ENCODE data around the gene FYB1. TPM values are rescaled to one million over a fixed set of nuclear protein-coding genes. Genes with fewer than 3 reads are reported as not detected.

The FYB1 gene
- total and polyA plus RNA-seq, 2 of the 8 experiments (the other 6 are each of a cell fraction or from before 2014, with no cell fraction given), result not detected

GRCh38 chr5:39201160-39201780, 18.1 kb downstream of the FYB1 start:
- Histone ChIP-seq H4K91ac (replicated peaks; ENCODE audit: insufficient read length, low read length) (no peak overlapping the region), H3K36me3 (ENCODE audit: control insufficient read depth in 2 of 4, insufficient read depth in 4 of 4, low read length in 3 of 4) (no peaks in the 10 kb centered on the region), H2AK5ac (ENCODE audit: low read depth, low read length) (no peak overlapping the region), H2BK5ac (ENCODE audit: low read depth, low read length) (no peak overlapping the region), H3K14ac (ENCODE audit: insufficient read length) (no peak overlapping the region), H3K79me1 (ENCODE audit: low read depth, low read length) (no peaks in the 10 kb centered on the region), H3K23ac (ENCODE audit: insufficient read length) (no peak overlapping the region), H4K8ac (ENCODE audit: extremely low read depth, insufficient read depth, low read length) (no peak overlapping the region), H3K4ac (replicated peaks; ENCODE audit: insufficient read length, low read depth, low read length) (no peak overlapping the region), H3K18ac (ENCODE audit: extremely low read depth, low read length) (no peak overlapping the region), H4K5ac (ENCODE audit: insufficient read length, low read depth, low read length) (no peak overlapping the region), H2BK120ac (replicated peaks; ENCODE audit: low read depth, low read length) (no peak overlapping the region), H3K4me2 (ENCODE audit: insufficient read depth in 1 of 2, low read depth in 2 of 2, low read length in 2 of 2) (no peak overlapping the region), H4K20me1 (replicated peaks in 1 of 2; ENCODE audit: control insufficient read depth in 1 of 2, insufficient read depth in 2 of 2, low read length in 2 of 2) (no peaks in the 10 kb centered on the region), H3K56ac (replicated peaks; ENCODE audit: insufficient read length, low read depth, low read length) (no peak overlapping the region), H3K4me1 (replicated peaks in 1 of 4; ENCODE audit: control insufficient read depth in 3 of 4, insufficient read depth in 4 of 4, low read length in 3 of 4) (no peaks in the 10 kb centered on the region), H2BK15ac (ENCODE audit: low read length) (no peak overlapping the region), H2BK20ac (ENCODE audit: low read length) (no peak overlapping the region), H3K27ac (ENCODE audit: low read depth, low read length) (no peak overlapping the region), H3K27me3 (replicated peaks in 1 of 4; ENCODE audit: control insufficient read depth in 3 of 4, extremely low read depth in 1 of 4, insufficient read depth in 3 of 4, low read length in 3 of 4) (no peaks in the 10 kb centered on the region), H2BK12ac (ENCODE audit: low read depth, low read length) (no peak overlapping the region), H3K9ac (replicated peaks in 1 of 4; ENCODE audit: extremely low read depth in 1 of 4, low read depth in 3 of 4, low read length in 3 of 4) (no peak overlapping the region), H3K23me2 (ENCODE audit: low read depth, low read length) (no peaks in the 10 kb centered on the region), H2AFZ (ENCODE audit: low read length) (no peak overlapping the region), H3K9me3 (ENCODE audit: insufficient read depth in 2 of 2, low read depth in 1 of 2, low read length in 1 of 2) (no peaks in the 10 kb centered on the region), H3K79me2 (ENCODE audit: control insufficient read depth in 1 of 2, insufficient read depth in 2 of 2, low read length in 2 of 2) (no peaks in the 10 kb centered on the region), H3K4me3 (ENCODE audit: extremely low read depth in 1 of 4, insufficient read depth in 2 of 4, low read depth in 3 of 4, low read length in 4 of 4) (no peak overlapping the region)
- no peak for TF ChIP-seq SP2 (IDR thresholded peaks at IDR 0.05; ENCODE audit: low read length)
- TF ChIP-seq JUND (IDR thresholded peaks at IDR 0.05; ENCODE audit: low read length), result no peak
- TF ChIP-seq RAD21 (IDR thresholded peaks at IDR 0.05 in 1 of 2, conservative IDR thresholded peaks at IDR 0.05 in 1 of 2; ENCODE audit: low read depth in 2 of 2, low read length in 2 of 2), result no peak
- TF ChIP-seq, protein P1, sequence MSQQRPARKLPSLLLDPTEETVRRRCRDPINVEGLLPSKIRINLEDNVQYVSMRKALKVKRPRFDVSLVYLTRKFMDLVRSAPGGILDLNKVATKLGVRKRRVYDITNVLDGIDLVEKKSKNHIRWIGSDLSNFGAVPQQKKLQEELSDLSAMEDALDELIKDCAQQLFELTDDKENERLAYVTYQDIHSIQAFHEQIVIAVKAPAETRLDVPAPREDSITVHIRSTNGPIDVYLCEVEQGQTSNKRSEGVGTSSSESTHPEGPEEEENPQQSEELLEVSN (IDR thresholded peaks at IDR 0.05), result no peak
- TF ChIP-seq SP1 (IDR thresholded peaks at IDR 0.05; ENCODE audit: low read depth, low read length), result no peak
- TF ChIP-seq, protein P2, sequence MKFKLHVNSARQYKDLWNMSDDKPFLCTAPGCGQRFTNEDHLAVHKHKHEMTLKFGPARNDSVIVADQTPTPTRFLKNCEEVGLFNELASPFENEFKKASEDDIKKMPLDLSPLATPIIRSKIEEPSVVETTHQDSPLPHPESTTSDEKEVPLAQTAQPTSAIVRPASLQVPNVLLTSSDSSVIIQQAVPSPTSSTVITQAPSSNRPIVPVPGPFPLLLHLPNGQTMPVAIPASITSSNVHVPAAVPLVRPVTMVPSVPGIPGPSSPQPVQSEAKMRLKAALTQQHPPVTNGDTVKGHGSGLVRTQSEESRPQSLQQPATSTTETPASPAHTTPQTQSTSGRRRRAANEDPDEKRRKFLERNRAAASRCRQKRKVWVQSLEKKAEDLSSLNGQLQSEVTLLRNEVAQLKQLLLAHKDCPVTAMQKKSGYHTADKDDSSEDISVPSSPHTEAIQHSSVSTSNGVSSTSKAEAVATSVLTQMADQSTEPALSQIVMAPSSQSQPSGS (IDR thresholded peaks at IDR 0.05; ENCODE audit: low read length), result no peak
- TF ChIP-seq FOSL1 (IDR thresholded peaks at IDR 0.05; ENCODE audit: insufficient read depth, low read depth, low read length), result no peak
- no peak for TF ChIP-seq TAF1 (IDR thresholded peaks at IDR 0.05; ENCODE audit: low read depth, low read length)
- TF ChIP-seq MAFK (IDR thresholded peaks at IDR 0.05; ENCODE audit: low read depth, low read length), result no peak
- ChIA-PET CTCF (ENCODE audit: partially characterized antibody) (interaction anchor here (0.6 to 7.4 kb wide), 2 partner anchors 16 to 50 kb away, joined by 3 to 44 read pairs; partner anchors contain the start of gene FYB1), POLR2A (ENCODE audit: partially characterized antibody) (no interaction called here)
- DNase-seq (ENCODE audit: low read depth in 1 of 2, low spot score in 2 of 2) (no peak), FAIRE-seq (no peak)
- 77% methylated on average over 1 of the region's 1 CpG; no CpG with 5 or more reads in 1 of the 2 experiments for whole genome bisulfite sequencing, 2 experiments (ENCODE audit: extremely low coverage in 1 of 2, insufficient coverage in 1 of 2, insufficient read length in 1 of 2, insufficient replicate concordance in 2 of 2, low coverage in 1 of 2, low lambda C conversion rate in 2 of 2, missing lambda C conversion rate in 1 of 2)

Data from H1 (cell line).